ENCODE data around the gene CISD3. TPM values are rescaled to one million over a fixed set of nuclear protein-coding genes. Genes with fewer than 3 reads are reported as not detected.

CISD3 gene
- total RNA-seq, 1 donor from 2014 or later = 9.0 TPM

GRCh38 chr17:38702166-38702915 lies 27.8 kb upstream of the CISD3 start:
- no peak overlapping the region for H3K27ac Mint-ChIP-seq (ENCODE audit: unreplicated experiment)
- peak overlapping the region; percentile 94 for H3K4me3 Mint-ChIP-seq
- H3K4me1 Mint-ChIP-seq = peaks cover 49% of the 10 kb centered on the region
- H3K27me3 Mint-ChIP-seq (ENCODE audit: low read depth) = peaks cover 65% of the 10 kb centered on the region
- no peaks in the 10 kb centered on the region for H3K36me3 Mint-ChIP-seq (ENCODE audit: low read depth)
- no peak for TF ChIP-seq CTCF (conservative IDR thresholded peaks at IDR 0.05)
- no peaks in the 10 kb centered on the region for H3K9me3 Mint-ChIP-seq
- peak; percentile 65 for DNase-seq (ENCODE audit: low read depth, low spot score)

GRCh38 chr17:38702916-38703741 lies 27.0 kb upstream of the CISD3 start:
- peak overlapping the region; percentile 94 for H3K4me3 Mint-ChIP-seq
- DNase-seq (ENCODE audit: low read depth, low spot score) = peak; percentile 15
- no peak overlapping the region for H3K27ac Mint-ChIP-seq (ENCODE audit: unreplicated experiment)
- no peaks in the 10 kb centered on the region for H3K9me3 Mint-ChIP-seq
- no peak for TF ChIP-seq CTCF (conservative IDR thresholded peaks at IDR 0.05)
- H3K4me1 Mint-ChIP-seq = peaks cover 56% of the 10 kb centered on the region
- H3K27me3 Mint-ChIP-seq (ENCODE audit: low read depth) = peaks cover 59% of the 10 kb centered on the region
- peaks cover 2% of the 10 kb centered on the region for H3K36me3 Mint-ChIP-seq (ENCODE audit: low read depth)

- peaks cover 58% of the 10 kb centered on the region for H3K4me1 Mint-ChIP-seq
- H3K27me3 Mint-ChIP-seq (ENCODE audit: low read depth) = peaks cover 55% of the 10 kb centered on the region
These were observed 26.2 kb upstream of the CISD3 start for GRCh38 chr17:38703742-38704605.

GRCh38 chr17:38704606-38705522 lies 25.3 kb upstream of the CISD3 start, which contains the start of gene MLLT6:
Gene MLLT6, plus strand, starts transcription at chr17:38705273. Its CDS starts 360 bp downstream, at chr17:38705633.
- DNase-seq (ENCODE audit: low read depth, low spot score) = peak; percentile 57
- peaks cover 49% of the 10 kb centered on the region for H3K27me3 Mint-ChIP-seq (ENCODE audit: low read depth)
- peaks cover 9% of the 10 kb centered on the region for H3K36me3 Mint-ChIP-seq (ENCODE audit: low read depth)
- peak within 1 kb of the TSS; percentile 91 for H3K27ac Mint-ChIP-seq (ENCODE audit: unreplicated experiment)
- H3K4me1 Mint-ChIP-seq = peaks cover 54% of the 10 kb centered on the region
- peak within 1 kb of the TSS; percentile 94 for H3K4me3 Mint-ChIP-seq
- TF ChIP-seq CTCF (conservative IDR thresholded peaks at IDR 0.05) = no peak
- H3K9me3 Mint-ChIP-seq = no peaks in the 10 kb centered on the region

More at GRCh38 chr17:38703742-38704605, 26.2 kb upstream of the CISD3 start:
- no peaks in the 10 kb centered on the region for H3K9me3 Mint-ChIP-seq
- peaks cover 3% of the 10 kb centered on the region for H3K36me3 Mint-ChIP-seq (ENCODE audit: low read depth)
- H3K4me3 Mint-ChIP-seq = peak overlapping the region; percentile 94
- TF ChIP-seq CTCF (conservative IDR thresholded peaks at IDR 0.05) = no peak
- H3K27ac Mint-ChIP-seq (ENCODE audit: unreplicated experiment) = peak overlapping the region; percentile 91
- peak; percentile 72 for DNase-seq (ENCODE audit: low read depth, low spot score)
